ENCODE data around the gene TSC22D3.
"Not testable (repeated sequence)": the region's sequence is repeated elsewhere in the genome, so short reads cannot be mapped to it uniquely, and the experiment has no call there.

Gene TSC22D3

GRCh38 chrX:107775734-107776511 is at the start of gene TSC22D3:
Gene TSC22D3, minus strand, starts transcription at chrX:107775787. Its CDS starts 368 bp downstream, at chrX:107775419.
- DNase-seq (ENCODE audit: low read depth, low spot score): no peak

GRCh38 chrX:107823456-107823855 is 47.9 kb upstream of the TSC22D3 start:
- no peak for DNase-seq (ENCODE audit: low read depth, low spot score)

- DNase-seq (ENCODE audit: low read depth, low spot score): no peak
Observed at GRCh38 chrX:107823042-107823441, 47.5 kb upstream of the TSC22D3 start.

- DNase-seq (ENCODE audit: low read depth, low spot score): no peak
Observed at GRCh38 chrX:107818900-107819521, 43.4 kb upstream of the TSC22D3 start.

GRCh38 chrX:107810053-107810452 is 34.5 kb upstream of the TSC22D3 start:
- DNase-seq (ENCODE audit: low read depth, low spot score): not testable (repeated sequence)

GRCh38 chrX:107805179-107805578 is 29.6 kb upstream of the TSC22D3 start:
- no peak for DNase-seq (ENCODE audit: low read depth, low spot score)

- DNase-seq (ENCODE audit: low read depth, low spot score): no peak
Observed at GRCh38 chrX:107804427-107804826, 28.8 kb upstream of the TSC22D3 start.

GRCh38 chrX:107787827-107788226 is 12.2 kb upstream of the TSC22D3 start:
- DNase-seq (ENCODE audit: low read depth, low spot score): no peak

- DNase-seq (ENCODE audit: low read depth, low spot score): no peak
Observed at GRCh38 chrX:107780525-107780924, 4.9 kb upstream of the TSC22D3 start.

GRCh38 chrX:107777536-107777832 is 1.9 kb upstream of the TSC22D3 start, which contains the start of gene NCBP2L:
Gene NCBP2L, plus strand, starts transcription at chrX:107777733. Its CDS starts 16,488 bp downstream, at chrX:107794221.
- no peak for DNase-seq (ENCODE audit: low read depth, low spot score)

GRCh38 chrX:107776649-107777535 is 1.3 kb upstream of the TSC22D3 start:
- DNase-seq (ENCODE audit: low read depth, low spot score): peak; percentile 73

GRCh38 chrX:107775000-107775733 is 420 bp downstream of the TSC22D3 start:
- no peak for DNase-seq (ENCODE audit: low read depth, low spot score)

- no peak for DNase-seq (ENCODE audit: low read depth, low spot score)
Observed at GRCh38 chrX:107773906-107774435, 1.6 kb downstream of the TSC22D3 start.

- DNase-seq (ENCODE audit: low read depth, low spot score): no peak
Observed at GRCh38 chrX:107773206-107773605, 2.4 kb downstream of the TSC22D3 start.

- no peak for DNase-seq (ENCODE audit: low read depth, low spot score)
Observed at GRCh38 chrX:107769581-107770317, 5.8 kb downstream of the TSC22D3 start.

- DNase-seq (ENCODE audit: low read depth, low spot score): no peak
Observed at GRCh38 chrX:107768051-107768450, 7.5 kb downstream of the TSC22D3 start.

GRCh38 chrX:107766470-107767150 is 9.0 kb downstream of the TSC22D3 start:
- DNase-seq (ENCODE audit: low read depth, low spot score): no peak

- DNase-seq (ENCODE audit: low read depth, low spot score): no peak
Observed at GRCh38 chrX:107764845-107765608, 10.6 kb downstream of the TSC22D3 start.

GRCh38 chrX:107763647-107764046 is 11.9 kb downstream of the TSC22D3 start:
- no peak for DNase-seq (ENCODE audit: low read depth, low spot score)
